ENCODE measurements around the gene TOMM20.

DNA sequence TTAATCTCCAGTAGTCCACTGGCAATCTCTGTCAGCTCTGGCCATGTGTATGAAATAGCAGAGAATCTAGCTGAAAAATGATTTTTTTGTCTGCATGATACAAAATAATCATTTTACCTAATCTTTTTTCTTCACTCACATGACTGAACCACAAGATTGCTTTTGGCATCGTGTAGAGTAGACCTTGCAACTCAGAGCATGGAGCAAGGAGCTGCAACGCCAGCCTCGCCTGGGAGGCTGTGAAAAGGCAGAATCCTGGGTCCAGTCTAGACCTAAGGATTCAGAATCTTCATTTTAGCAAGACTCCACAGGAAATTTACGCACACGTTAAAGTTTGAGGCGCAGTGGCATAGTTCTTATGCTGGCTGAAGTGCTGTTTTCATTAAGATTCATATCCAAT is 40.2 kb downstream of the TOMM20 start:
- TF ChIP-seq, protein P1, sequence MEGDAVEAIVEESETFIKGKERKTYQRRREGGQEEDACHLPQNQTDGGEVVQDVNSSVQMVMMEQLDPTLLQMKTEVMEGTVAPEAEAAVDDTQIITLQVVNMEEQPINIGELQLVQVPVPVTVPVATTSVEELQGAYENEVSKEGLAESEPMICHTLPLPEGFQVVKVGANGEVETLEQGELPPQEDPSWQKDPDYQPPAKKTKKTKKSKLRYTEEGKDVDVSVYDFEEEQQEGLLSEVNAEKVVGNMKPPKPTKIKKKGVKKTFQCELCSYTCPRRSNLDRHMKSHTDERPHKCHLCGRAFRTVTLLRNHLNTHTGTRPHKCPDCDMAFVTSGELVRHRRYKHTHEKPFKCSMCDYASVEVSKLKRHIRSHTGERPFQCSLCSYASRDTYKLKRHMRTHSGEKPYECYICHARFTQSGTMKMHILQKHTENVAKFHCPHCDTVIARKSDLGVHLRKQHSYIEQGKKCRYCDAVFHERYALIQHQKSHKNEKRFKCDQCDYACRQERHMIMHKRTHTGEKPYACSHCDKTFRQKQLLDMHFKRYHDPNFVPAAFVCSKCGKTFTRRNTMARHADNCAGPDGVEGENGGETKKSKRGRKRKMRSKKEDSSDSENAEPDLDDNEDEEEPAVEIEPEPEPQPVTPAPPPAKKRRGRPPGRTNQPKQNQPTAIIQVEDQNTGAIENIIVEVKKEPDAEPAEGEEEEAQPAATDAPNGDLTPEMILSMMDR (IDR thresholded peaks at IDR 0.05): no peak
- TF ChIP-seq POLR2A (IDR thresholded peaks at IDR 0.05): no peak
- TF ChIP-seq POLR2AphosphoS5 (IDR thresholded peaks at IDR 0.05): no peak

Measured in breast epithelium (tissue), 3 donors.